GM19238 (cell line): ENCODE measurements around the gene SYNC.

Experiments used
- DNase-seq: peaks from one replicate; pipeline ENCODE4 v3.0.0; 2011; ENCODE audit warnings: low spot score; ENCODE audit not compliant: insufficient read length

SYNC gene

GRCh38 chr1:32702599-32703478 lies at the start of gene SYNC:
Gene SYNC, minus strand, starts transcription at chr1:32702770. Its CDS starts 110 bp downstream, at chr1:32702660.
- DNase-seq: no peak

GRCh38 chr1:32749771-32750170 lies 47.2 kb upstream of the SYNC start:
- no peak for DNase-seq

GRCh38 chr1:32749332-32749731 lies 46.8 kb upstream of the SYNC start:
- no peak for DNase-seq

- no peak for DNase-seq
These were observed 46.4 kb upstream of the SYNC start for GRCh38 chr1:32748926-32749325.

- no peak for DNase-seq
These were observed 45.8 kb upstream of the SYNC start for GRCh38 chr1:32748348-32748747.

GRCh38 chr1:32746130-32746529 lies 43.6 kb upstream of the SYNC start:
- no peak for DNase-seq

- no peak for DNase-seq
These were observed 41.5 kb upstream of the SYNC start for GRCh38 chr1:32744071-32744425.

GRCh38 chr1:32743380-32744070 lies 41.0 kb upstream of the SYNC start:
- DNase-seq: no peak

GRCh38 chr1:32742956-32743355 lies 40.4 kb upstream of the SYNC start:
- DNase-seq: no peak

- no peak for DNase-seq
These were observed 39.8 kb upstream of the SYNC start for GRCh38 chr1:32742199-32742947.

GRCh38 chr1:32741413-32742198 lies 39.0 kb upstream of the SYNC start:
- DNase-seq: no peak

GRCh38 chr1:32741059-32741412 lies 38.5 kb upstream of the SYNC start:
- no peak for DNase-seq

GRCh38 chr1:32736812-32737791 lies 34.5 kb upstream of the SYNC start:
- DNase-seq: no peak

- no peak for DNase-seq
These were observed 31.2 kb upstream of the SYNC start for GRCh38 chr1:32733582-32734321.

- DNase-seq: no peak
These were observed 26.9 kb upstream of the SYNC start for GRCh38 chr1:32729254-32730046.

GRCh38 chr1:32728413-32729077 lies 26.0 kb upstream of the SYNC start:
- no peak for DNase-seq

GRCh38 chr1:32727876-32728275 lies 25.3 kb upstream of the SYNC start:
- no peak for DNase-seq

- no peak for DNase-seq
These were observed 23.0 kb upstream of the SYNC start for GRCh38 chr1:32725615-32725982.
